Fibroblast of the aortic adventitia (primary cell): Measurements from ENCODE around the gene TRAM2. TPM values are rescaled to one million over a fixed set of nuclear protein-coding genes. Genes with fewer than 3 reads are reported as not detected.

ENCODE experiments used
- DNase-seq: peaks from one replicate; pipeline ENCODE4 v3.0.0-alpha.2; 2010; ENCODE audit warnings: low read depth
- H3K4me3 ChIP-seq: 2 replicates; pipeline ENCODE4 v1.5.1; 2011; ENCODE audit warnings: low read depth, mild to moderate bottlenecking, control low read depth, low read length, moderate library complexity
- CTCF ChIP-seq: IDR thresholded peaks from 2 replicates; pipeline ENCODE4 v1.5.1; 2011; ENCODE audit warnings: mild to moderate bottlenecking, low read length, control low read depth, inconsistent platforms; ENCODE audit not compliant: insufficient read depth
- total RNA-seq: library from RNA; depleted of rRNA; stranded (reverse); fragments of >200 nt; gene quantifications from 2 replicates; pipeline ENCODE4 v1.2.3, GENCODE V29; 2012; ENCODE audit warnings: low replicate concordance

Gene TRAM2
- total RNA-seq, 1 donor, result 128 TPM

- TF ChIP-seq CTCF, result no peak
- DNase-seq, result no peak
- H3K4me3 ChIP-seq, result no peak overlapping the region
These were observed 23.1 kb downstream of the TRAM2 start for GRCh38 chr6:52553719-52554118.

GRCh38 chr6:52553158-52553557, 23.7 kb downstream of the TRAM2 start:
- H3K4me3 ChIP-seq, result no peak overlapping the region
- no peak for DNase-seq
- no peak for TF ChIP-seq CTCF

- TF ChIP-seq CTCF, result no peak
- no peak for DNase-seq
- H3K4me3 ChIP-seq, result no peak overlapping the region
These were observed 24.6 kb downstream of the TRAM2 start for GRCh38 chr6:52552278-52552643.

GRCh38 chr6:52551483-52552277, 25.2 kb downstream of the TRAM2 start:
- H3K4me3 ChIP-seq, result no peak overlapping the region
- peak; percentile 94 for DNase-seq
- TF ChIP-seq CTCF, result no peak

- DNase-seq, result no peak
- no peak for TF ChIP-seq CTCF
These were observed 26.0 kb downstream of the TRAM2 start for GRCh38 chr6:52550870-52551269.

GRCh38 chr6:52550014-52550575, 26.8 kb downstream of the TRAM2 start:
- no peak for DNase-seq
- H3K4me3 ChIP-seq, result no peak overlapping the region
- no peak for TF ChIP-seq CTCF

More at GRCh38 chr6:52550870-52551269, 26.0 kb downstream of the TRAM2 start:
- no peak overlapping the region for H3K4me3 ChIP-seq

- no peak for TF ChIP-seq CTCF
- no peak for DNase-seq
- H3K4me3 ChIP-seq, result no peak overlapping the region
These were observed 27.4 kb downstream of the TRAM2 start for GRCh38 chr6:52549428-52549827.
